H1 (cell line): Measurements from ENCODE around the gene CACNA1C. TPM values are rescaled to one million over a fixed set of nuclear protein-coding genes. Genes with fewer than 3 reads are reported as not detected.

ENCODE experiments used
- CTCF ChIA-PET: fragments of 300-600 bp; sonication (Branson Sonifier 250); formaldehyde crosslinking; loops from one replicate; lab custom pipeline; 2021; ENCODE audit not compliant: partially characterized antibody; lab: Charles Lee
- POLR2A ChIA-PET: fragments of 300-600 bp; sonication (Branson Sonifier 250); formaldehyde crosslinking; loops from one replicate; lab custom pipeline; 2021; ENCODE audit warnings: inconsistent platforms; ENCODE audit not compliant: partially characterized antibody; lab: Charles Lee
- DNase-seq, 2 experiments: peaks; one replicate each; pipeline versions ENCODE4 v3.0.0 to v3.0.0-alpha.2; 2010 to 2022; ENCODE audit warnings: low spot score in 2 of 2, low read depth in 1 of 2, mixed read lengths in 1 of 2
- FAIRE-seq: peaks from 2 replicates; lab custom pipeline; 2011; peaks lifted over from hg19 to GRCh38; lab: Jason Lieb, UNC
- H2AFZ ChIP-seq: 2 replicates; pipeline ENCODE4 v1.8.1; 2012; ENCODE audit warnings: low read length, inconsistent platforms
- H2AK5ac ChIP-seq: 2 replicates; pipeline ENCODE4 v1.6.1; 2013; ENCODE audit warnings: low read depth, low read length
- H2BK120ac ChIP-seq: replicated peaks from 2 replicates; pipeline ENCODE3; 2013; ENCODE audit warnings: low read depth, low read length, inconsistent platforms
- H2BK12ac ChIP-seq: 2 replicates; pipeline ENCODE4 v1.6.1; 2013; ENCODE audit warnings: low read depth, low read length
- H2BK15ac ChIP-seq: 2 replicates; pipeline ENCODE4 v1.6.1; 2013; ENCODE audit warnings: low read length
- H2BK20ac ChIP-seq: 2 replicates; pipeline ENCODE4 v1.6.1; 2013; ENCODE audit warnings: low read length
- H2BK5ac ChIP-seq: 2 replicates; pipeline ENCODE4 v1.6.1; 2013; ENCODE audit warnings: low read depth, low read length
- H3K14ac ChIP-seq: 2 replicates; pipeline ENCODE4 v1.6.1; 2013; ENCODE audit warnings: inconsistent platforms; ENCODE audit not compliant: insufficient read length
- H3K18ac ChIP-seq: 2 replicates; pipeline ENCODE4 v1.6.1; 2013; ENCODE audit warnings: low read length; ENCODE audit errors: extremely low read depth
- H3K23ac ChIP-seq: 2 replicates; pipeline ENCODE4 v1.6.1; 2013; ENCODE audit warnings: inconsistent platforms; ENCODE audit not compliant: insufficient read length
- H3K23me2 ChIP-seq: 2 replicates; pipeline ENCODE4 v1.6.1; 2013; ENCODE audit warnings: low read depth, low read length
- H3K27ac ChIP-seq: 2 replicates; pipeline ENCODE4 v1.6.1; 2011; ENCODE audit warnings: low read depth, low read length, inconsistent platforms
- H3K27me3 ChIP-seq, 4 experiments: replicated peaks in 1 of 4; 1 replicate in 1 of 4; 2 replicates in 3 of 4; pipeline versions ENCODE4 v1.6.1 to v1.8.1; 2011 to 2013; ENCODE audit warnings: low read length in 3 of 4, mild to moderate bottlenecking in 3 of 4, inconsistent platforms in 2 of 4, mixed read lengths in 2 of 4, moderate library complexity in 1 of 4; ENCODE audit not compliant: control insufficient read depth in 3 of 4, insufficient read depth in 3 of 4; ENCODE audit errors: extremely low read depth in 1 of 4
- H3K36me3 ChIP-seq, 4 experiments: 2 replicates each; pipeline versions ENCODE4 v1.6.1 to v1.8.1; 2011 to 2013; ENCODE audit warnings: mild to moderate bottlenecking in 4 of 4, low read length in 3 of 4, moderate library complexity in 2 of 4, control low read depth in 1 of 4, inconsistent platforms in 1 of 4; ENCODE audit not compliant: insufficient read depth in 4 of 4, control insufficient read depth in 2 of 4
- H3K4ac ChIP-seq: replicated peaks from 2 replicates; pipeline ENCODE3; 2013; ENCODE audit warnings: low read length, low read depth, mixed read lengths, inconsistent platforms; ENCODE audit not compliant: insufficient read length
- H3K4me1 ChIP-seq, 4 experiments: replicated peaks in 1 of 4; 1 replicate in 1 of 4; 2 replicates in 3 of 4; pipeline versions ENCODE4 v1.6.1 to v1.8.1; 2011 to 2013; ENCODE audit warnings: low read length in 3 of 4, inconsistent platforms in 2 of 4, mixed read lengths in 1 of 4; ENCODE audit not compliant: insufficient read depth in 4 of 4, control insufficient read depth in 3 of 4
- H3K4me2 ChIP-seq, 2 experiments: 2 replicates each; pipeline versions ENCODE4 v1.6.1 to v1.8.1; 2011 to 2013; ENCODE audit warnings: low read depth in 2 of 2, low read length in 2 of 2, control low read depth in 1 of 2, inconsistent platforms in 1 of 2, mild to moderate bottlenecking in 1 of 2; ENCODE audit not compliant: insufficient read depth in 1 of 2
- H3K4me3 ChIP-seq, 4 experiments: fragments of 200-600, 300-600 bp in 1 of 4; sonication (generic), shearing (Covaris generic), sonication (Bioruptor Twin) in 1 of 4; 2 replicates each; pipeline versions ENCODE4 v1.5.1 to v1.8.1; 2011 to 2016; ENCODE audit warnings: low read length in 4 of 4, low read depth in 3 of 4, control low read depth in 2 of 4, inconsistent platforms in 2 of 4, mild to moderate bottlenecking in 2 of 4, mixed read lengths in 1 of 4, moderate library complexity in 1 of 4; ENCODE audit not compliant: insufficient read depth in 2 of 4; ENCODE audit errors: extremely low read depth in 1 of 4
- H3K56ac ChIP-seq: replicated peaks from 2 replicates; pipeline ENCODE3; 2013; ENCODE audit warnings: low read depth, mild to moderate bottlenecking, mixed read lengths, low read length, inconsistent platforms; ENCODE audit not compliant: insufficient read length
- H3K79me1 ChIP-seq: 2 replicates; pipeline ENCODE4 v1.6.1; 2013; ENCODE audit warnings: low read depth, low read length, control low read depth
- H3K79me2 ChIP-seq, 2 experiments: 2 replicates each; pipeline versions ENCODE4 v1.6.1 to v1.8.1; 2012 to 2013; ENCODE audit warnings: low read length in 2 of 2, mild to moderate bottlenecking in 2 of 2, inconsistent platforms in 1 of 2; ENCODE audit not compliant: insufficient read depth in 2 of 2, control insufficient read depth in 1 of 2
- H3K9ac ChIP-seq, 4 experiments: replicated peaks in 1 of 4; 1 replicate in 1 of 4; 2 replicates in 3 of 4; pipeline versions ENCODE4 v1.6.1 to v1.8.1; 2011 to 2013; ENCODE audit warnings: low read depth in 3 of 4, low read length in 3 of 4, control low read depth in 2 of 4, mild to moderate bottlenecking in 2 of 4, moderate library complexity in 2 of 4, inconsistent platforms in 1 of 4; ENCODE audit errors: extremely low read depth in 1 of 4
- H3K9me3 ChIP-seq, 2 experiments: 2 replicates each; pipeline versions ENCODE4 v1.6.1 to v1.8.1; 2012 to 2013; ENCODE audit warnings: mild to moderate bottlenecking in 2 of 2, moderate library complexity in 2 of 2, control low read depth in 1 of 2, inconsistent platforms in 1 of 2, low read depth in 1 of 2, low read length in 1 of 2, mixed read lengths in 1 of 2; ENCODE audit not compliant: insufficient read depth in 2 of 2
- H4K20me1 ChIP-seq, 2 experiments: replicated peaks in 1 of 2; 2 replicates each; pipeline versions ENCODE3 to v1.8.1; 2011 to 2013; ENCODE audit warnings: inconsistent platforms in 2 of 2, low read length in 2 of 2, mild to moderate bottlenecking in 1 of 2; ENCODE audit not compliant: insufficient read depth in 2 of 2, control insufficient read depth in 1 of 2
- H4K5ac ChIP-seq: 2 replicates; pipeline ENCODE4 v1.6.1; 2013; ENCODE audit warnings: low read length, low read depth, mixed read lengths, inconsistent platforms; ENCODE audit not compliant: insufficient read length
- H4K8ac ChIP-seq: 2 replicates; pipeline ENCODE4 v1.8.0; 2013; ENCODE audit warnings: mild to moderate bottlenecking, moderate library complexity, low read length, inconsistent platforms; ENCODE audit not compliant: insufficient read depth; ENCODE audit errors: extremely low read depth
- H4K91ac ChIP-seq: replicated peaks from 2 replicates; pipeline ENCODE3; 2013; ENCODE audit warnings: low read length, mixed read lengths, inconsistent platforms; ENCODE audit not compliant: insufficient read length
- ATF2 ChIP-seq: IDR thresholded peaks from 2 replicates; pipeline ENCODE4 v1.6.1; 2012; ENCODE audit warnings: low read length, inconsistent platforms
- CBX5 ChIP-seq: fragments of 300-800, 300-1000 bp; sonication (generic); IDR thresholded peaks from 2 replicates; pipeline ENCODE4 v1.7.1; 2016; ENCODE audit warnings: antibody characterized with exemption, low read length, low read depth
- EZH2 ChIP-seq: fragments of 200-600 bp; sonication (generic); IDR thresholded peaks from 2 replicates; pipeline ENCODE4 v1.7.1; 2012; ENCODE audit warnings: low read depth, mild to moderate bottlenecking, moderate library complexity, low read length, inconsistent platforms; ENCODE audit not compliant: severe bottlenecking
- WGBS, 2 experiments: shearing (Covaris generic) in 1 of 2; methylation state at CpG; one replicate each; pipeline versions ENCODE4 v1.1.6 to v1.1.7; 2013 to 2015; ENCODE audit warnings: low lambda C conversion rate in 2 of 2, mixed read lengths in 2 of 2, inconsistent platforms in 1 of 2, low coverage in 1 of 2, missing lambda C conversion rate in 1 of 2; ENCODE audit not compliant: insufficient replicate concordance in 2 of 2, insufficient coverage in 1 of 2, insufficient read length in 1 of 2; ENCODE audit errors: extremely low coverage in 1 of 2, missing lambda C conversion rate in 1 of 2; 5-methylcytosine and 5-hydroxymethylcytosine counted together
- polyA plus RNA-seq, 7 experiments: library from polyadenylated mRNA; depleted of rRNA in 3 of 7; stranded (reverse) in 5 of 7; unstranded in 2 of 7; fragments of >200 nt in 5 of 7; fragments of 200-250 nt in 2 of 7; gene quantifications; 1 replicate in 5 of 7; 2 replicates in 1 of 7; 4 replicates in 1 of 7; pipeline versions ENCODE4 v1.2.1 to v1.2.3, GENCODE V29; 2011 to 2013; ENCODE audit warnings: missing spikeins in 2 of 7, mixed read lengths in 2 of 7
- total RNA-seq: library from RNA; stranded (reverse); fragmentation: NEBNext Ultra II Directional; extraction: Animal tissue kit (Norgen Biotek cat#: 25700); gene quantifications from 2 replicates; pipeline ENCODE4 v1.2.1, GENCODE V29; 2021

CACNA1C gene
- total and polyA plus RNA-seq, 2 of the 8 experiments (the other 6 are each of a cell fraction or from before 2014, with no cell fraction given) = 1.3 TPM

- H3K4me1 ChIP-seq = peaks cover 1 to 5% (median 4%) of the 10 kb centered on the region in 4 experiments; a peak in 4 of 7 replicates
- no peak overlapping the region for H3K18ac ChIP-seq
- H3K23me2 ChIP-seq = no peaks in the 10 kb centered on the region
- CTCF ChIA-PET = interaction anchor here (0.6 to 2.8 kb wide), 8 partner anchors 11 to 399 kb away, joined by 3 to 9 read pairs (median 3); no protein-coding TSS in a partner anchor
- no peak overlapping the region for H2BK5ac ChIP-seq
- no peak overlapping the region for H4K5ac ChIP-seq
- no peak overlapping the region for H2BK12ac ChIP-seq
- H4K8ac ChIP-seq = no peak overlapping the region
- no peak overlapping the region for H3K14ac ChIP-seq
- H3K36me3 ChIP-seq = no peaks in the 10 kb centered on the region
- no peak overlapping the region for H2BK120ac ChIP-seq
- H3K79me2 ChIP-seq = no peaks in the 10 kb centered on the region
- H2AK5ac ChIP-seq = no peak overlapping the region
- H4K91ac ChIP-seq = no peak overlapping the region
- POLR2A ChIA-PET = interaction anchor here (0.6 kb wide), 1 partner anchor 126 kb away, joined by 3 read pairs; no protein-coding TSS in a partner anchor
- FAIRE-seq (no peak), DNase-seq (no peak)
- no peak overlapping the region for H3K4me3 ChIP-seq
- H2AFZ ChIP-seq = no peak overlapping the region
- no peaks in the 10 kb centered on the region for H3K9me3 ChIP-seq
- H3K4ac ChIP-seq = no peak overlapping the region
- H3K27ac ChIP-seq = no peak overlapping the region
- no peak overlapping the region for H2BK15ac ChIP-seq
- H3K27me3 ChIP-seq = no peaks in the 10 kb centered on the region
- H2BK20ac ChIP-seq = no peak overlapping the region
- no peaks in the 10 kb centered on the region for H4K20me1 ChIP-seq
- no peak overlapping the region for H3K56ac ChIP-seq
- no peak for TF ChIP-seq ATF2
- TF ChIP-seq EZH2 = no peak
- no peak for TF ChIP-seq CBX5
- TF ChIP-seq, all 59 proteins: peak for 0
- Histone ChIP-seq H3K79me1 (no peaks in the 10 kb centered on the region), H3K23ac (no peak overlapping the region), H3K9ac (no peak overlapping the region), H3K4me2 (no peak overlapping the region)
- 94% methylated on average over 5 of the region's 5 CpGs; no CpG with 5 or more reads in 1 of the 2 experiments for WGBS, 2 experiments
These were observed 286.2 kb downstream of the CACNA1C start for GRCh38 chr12:2338991-2339431.
